Effector memory CD4-positive, alpha-beta T cell (primary cell): ENCODE data around the gene ZNF554.

Source experiments
- DNase-seq, 3 donors: peaks; one replicate each; pipeline ENCODE4 v3.0.0-alpha.2; 2020
- H3K27ac ChIP-seq: 2 replicates; pipeline ENCODE4 v1.7.0; 2013; ENCODE audit warnings: mild to moderate bottlenecking, low read length, moderate library complexity; ENCODE audit not compliant: insufficient read depth, poor library complexity, severe bottlenecking
- H3K27me3 ChIP-seq: replicated peaks from 2 replicates; pipeline ENCODE4 v1.7.0; 2013; ENCODE audit warnings: mild to moderate bottlenecking, low read length; ENCODE audit not compliant: insufficient read depth, control insufficient read depth, poor library complexity, severe bottlenecking
- H3K36me3 ChIP-seq: 2 replicates; pipeline ENCODE4 v1.7.0; 2013; ENCODE audit warnings: mild to moderate bottlenecking, low read length, moderate library complexity; ENCODE audit not compliant: control insufficient read depth, insufficient read depth
- H3K4me1 ChIP-seq: 2 replicates; pipeline ENCODE4 v1.7.0; 2013; ENCODE audit warnings: low read length, mild to moderate bottlenecking; ENCODE audit not compliant: control insufficient read depth, insufficient read depth, poor library complexity, severe bottlenecking
- H3K4me3 ChIP-seq: 2 replicates; pipeline ENCODE4 v1.7.0; 2013; ENCODE audit warnings: low read length, low read depth, mild to moderate bottlenecking; ENCODE audit not compliant: insufficient read depth, poor library complexity, severe bottlenecking
- H3K9me3 ChIP-seq: 2 replicates; pipeline ENCODE4 v1.7.0; 2013; ENCODE audit warnings: mild to moderate bottlenecking, low read length, moderate library complexity; ENCODE audit not compliant: control insufficient read depth

Gene ZNF554

DNA sequence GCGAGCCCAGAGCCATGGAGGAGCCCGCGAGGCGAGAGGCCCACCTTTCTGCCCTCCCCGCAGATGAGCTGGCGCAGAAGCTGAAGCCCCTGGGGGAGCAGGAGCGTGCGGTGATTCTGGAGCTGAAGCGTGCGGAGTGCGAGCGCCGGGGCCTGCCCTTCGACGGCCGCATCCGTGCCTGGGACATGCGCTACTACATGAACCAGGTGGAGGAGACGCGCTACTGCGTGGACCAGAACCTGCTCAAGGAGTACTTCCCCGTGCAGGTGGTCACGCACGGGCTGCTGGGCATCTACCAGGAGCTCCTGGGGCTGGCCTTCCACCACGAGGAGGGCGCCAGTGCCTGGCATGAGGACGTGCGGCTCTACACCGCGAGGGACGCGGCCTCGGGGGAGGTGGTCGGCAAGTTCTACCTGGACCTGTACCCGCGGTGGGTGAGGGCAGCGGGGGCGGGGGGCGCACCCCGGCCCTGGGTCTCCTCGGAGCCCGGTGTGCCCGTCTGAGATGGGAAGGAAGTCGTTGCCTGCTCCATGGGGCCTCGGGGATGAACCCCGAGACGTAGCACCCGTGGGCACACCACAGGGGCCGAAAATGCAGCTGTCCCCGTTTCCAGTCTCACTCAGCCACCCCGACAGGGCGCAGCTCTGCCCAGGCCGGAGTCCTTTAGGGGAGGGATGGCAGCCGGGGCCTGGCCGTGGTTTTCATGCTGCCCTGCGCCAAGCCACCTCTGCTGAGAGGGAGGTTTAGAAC, 12.1 kb upstream of the ZNF554 start:
- Histone ChIP-seq H3K4me1 (no peaks in the 10 kb centered on the region), H3K9me3 (no peaks in the 10 kb centered on the region), H3K4me3 (no peak overlapping the region), H3K27ac (no peak overlapping the region), H3K36me3 (peaks cover 36% of the 10 kb centered on the region), H3K27me3 (no peaks in the 10 kb centered on the region)
- DNase-seq: no peak

DNA sequence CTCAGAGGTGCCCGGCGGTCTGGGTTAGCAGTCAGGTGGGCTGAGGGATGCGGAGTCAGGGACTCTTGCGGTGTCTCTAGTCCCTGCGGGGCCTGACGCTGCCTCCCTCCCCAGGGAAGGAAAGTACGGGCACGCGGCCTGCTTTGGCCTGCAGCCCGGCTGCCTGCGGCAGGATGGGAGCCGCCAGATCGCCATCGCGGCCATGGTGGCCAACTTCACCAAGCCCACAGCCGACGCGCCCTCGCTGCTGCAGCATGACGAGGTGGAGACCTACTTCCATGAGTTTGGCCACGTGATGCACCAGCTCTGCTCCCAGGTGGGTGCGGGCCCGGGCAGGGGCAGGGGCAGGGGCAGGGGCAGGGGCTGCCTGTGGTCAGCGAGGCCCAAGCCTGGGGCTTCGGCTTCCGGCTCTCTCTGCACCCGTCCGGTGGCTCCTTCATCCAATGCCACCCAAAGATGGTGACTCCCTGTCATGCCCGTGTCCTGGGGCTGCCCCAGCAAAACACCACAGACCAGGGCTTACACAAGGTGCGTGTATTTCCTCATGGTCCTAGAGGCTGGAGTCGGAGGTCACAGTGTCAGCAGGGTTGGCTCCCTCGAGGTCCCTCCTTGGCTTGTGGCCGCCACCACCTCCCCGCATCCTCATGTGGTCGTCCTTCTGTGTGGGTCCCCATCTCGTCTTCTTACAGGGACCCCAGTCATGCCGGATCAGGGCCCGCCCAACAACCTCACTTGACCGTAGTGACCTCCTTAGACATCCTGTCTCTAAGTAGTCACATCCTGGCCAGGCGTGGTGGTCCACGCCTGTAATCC, 11.3 kb upstream of the ZNF554 start:
- peaks cover 36% of the 10 kb centered on the region for H3K36me3 ChIP-seq
- no peaks in the 10 kb centered on the region for H3K4me1 ChIP-seq
- H3K27ac ChIP-seq: no peak overlapping the region

DNA sequence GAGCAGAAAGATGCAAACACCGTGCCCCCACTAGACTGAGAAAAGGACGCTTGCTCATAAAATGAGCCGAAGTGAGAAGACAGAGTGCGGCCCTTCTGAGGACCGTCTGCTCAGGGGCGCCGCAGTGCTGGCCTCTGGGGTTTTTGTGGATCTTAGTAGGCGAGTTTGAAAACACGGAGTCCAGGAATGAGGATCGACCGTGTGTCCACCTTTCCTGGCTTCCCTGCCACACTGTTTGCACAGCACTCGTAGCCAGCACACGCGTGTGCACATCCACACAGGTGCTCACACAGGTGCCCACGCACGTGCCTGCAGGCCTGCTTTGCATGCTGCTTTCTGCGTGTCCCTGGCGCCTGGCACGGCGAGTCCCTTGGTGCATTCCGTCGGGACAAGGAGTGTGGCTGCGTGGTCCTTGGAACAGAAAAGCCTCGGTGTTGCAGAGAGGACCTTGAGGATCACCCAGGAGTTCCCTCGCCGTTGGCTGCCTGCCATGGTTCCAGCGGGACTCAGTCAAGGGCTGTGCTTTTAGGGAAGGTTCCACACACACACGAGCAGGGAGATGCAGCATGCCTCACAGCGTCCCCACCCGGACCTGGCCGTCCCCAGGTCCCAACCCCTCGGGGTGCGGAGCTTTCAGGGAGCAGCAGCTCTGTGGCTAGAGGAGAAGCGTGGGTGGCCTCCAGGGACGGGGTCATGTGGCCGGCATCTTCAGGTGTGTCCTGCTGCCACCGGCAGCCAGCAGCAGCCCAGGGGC, 10.1 kb upstream of the ZNF554 start:
- no peak overlapping the region for H3K27ac ChIP-seq
- no peaks in the 10 kb centered on the region for H3K27me3 ChIP-seq
- H3K4me3 ChIP-seq: no peak overlapping the region
- no peaks in the 10 kb centered on the region for H3K4me1 ChIP-seq
- no peak for DNase-seq
- H3K36me3 ChIP-seq: peaks cover 36% of the 10 kb centered on the region
- H3K9me3 ChIP-seq: no peaks in the 10 kb centered on the region

More for the DNA sequence above, 11.3 kb upstream of the ZNF554 start:
- no peak for DNase-seq
- Histone ChIP-seq H3K9me3 (no peaks in the 10 kb centered on the region), H3K4me3 (no peak overlapping the region), H3K27me3 (no peaks in the 10 kb centered on the region)

DNA sequence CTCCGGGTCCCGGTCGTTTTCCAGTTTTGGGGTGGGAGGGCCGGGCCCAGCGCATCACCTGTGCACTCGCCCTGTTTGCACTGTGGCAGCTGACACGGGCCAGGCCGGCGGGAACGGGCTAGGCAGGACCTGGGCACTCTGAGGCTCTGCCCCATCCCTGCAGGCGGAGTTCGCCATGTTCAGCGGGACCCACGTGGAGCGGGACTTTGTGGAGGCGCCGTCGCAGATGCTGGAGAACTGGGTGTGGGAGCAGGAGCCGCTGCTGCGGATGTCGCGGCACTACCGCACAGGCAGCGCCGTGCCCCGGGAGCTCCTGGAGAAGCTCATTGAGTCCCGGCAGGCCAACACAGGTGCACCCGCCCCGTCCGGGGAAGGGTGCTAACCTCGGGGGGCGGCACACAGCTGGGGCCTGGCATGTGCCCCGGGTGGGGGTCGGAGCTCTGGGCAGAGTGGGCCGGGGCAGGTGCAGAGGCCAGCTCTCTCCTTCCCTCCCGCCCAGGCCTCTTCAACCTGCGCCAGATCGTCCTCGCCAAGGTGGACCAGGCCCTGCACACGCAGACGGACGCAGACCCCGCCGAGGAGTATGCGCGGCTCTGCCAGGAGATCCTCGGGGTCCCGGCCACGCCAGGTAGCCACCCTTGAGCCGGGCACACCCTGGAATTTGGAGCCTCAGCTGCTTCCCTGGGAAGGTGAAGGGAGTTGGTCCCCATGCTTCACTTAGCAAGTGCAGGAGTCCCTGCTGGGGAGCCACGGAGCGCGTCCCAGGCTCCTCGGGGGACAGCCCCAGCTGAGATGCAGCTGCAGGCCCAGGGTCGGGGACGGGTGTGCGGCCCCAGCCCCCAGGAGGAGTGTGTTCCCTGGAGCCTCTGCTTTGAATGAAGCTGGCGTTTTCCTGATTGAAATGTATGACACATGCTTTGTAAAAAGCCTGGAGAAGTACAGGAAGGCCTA, 9.3 kb upstream of the ZNF554 start:
- no peaks in the 10 kb centered on the region for H3K4me1 ChIP-seq
- no peak for DNase-seq
- H3K36me3 ChIP-seq: peaks cover 31% of the 10 kb centered on the region
- no peaks in the 10 kb centered on the region for H3K27me3 ChIP-seq
- H3K9me3 ChIP-seq: no peaks in the 10 kb centered on the region
- no peak overlapping the region for H3K27ac ChIP-seq
- H3K4me3 ChIP-seq: no peak overlapping the region

DNA sequence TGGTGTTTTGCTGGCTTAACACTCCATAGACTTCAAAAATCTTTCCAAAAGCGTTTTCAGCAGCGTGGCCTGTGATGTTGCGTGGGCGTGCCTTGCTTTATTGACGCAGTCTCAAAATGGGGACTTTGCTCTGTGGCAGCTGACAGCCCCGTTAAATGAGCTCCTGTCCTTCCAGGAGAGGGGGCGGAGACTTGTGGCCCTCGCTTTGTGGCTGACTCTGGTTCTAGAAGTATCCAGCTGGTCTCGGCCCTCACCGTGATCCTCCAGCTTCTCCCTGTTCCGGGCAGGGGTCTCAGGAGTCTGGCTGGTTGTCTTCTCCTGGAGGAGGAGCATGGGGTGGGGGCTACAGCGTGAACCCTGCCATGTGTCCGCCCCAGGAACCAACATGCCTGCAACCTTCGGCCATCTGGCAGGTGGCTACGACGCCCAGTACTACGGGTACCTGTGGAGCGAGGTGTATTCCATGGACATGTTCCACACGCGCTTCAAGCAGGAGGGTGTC, 8.4 kb upstream of the ZNF554 start:
- no peaks in the 10 kb centered on the region for H3K27me3 ChIP-seq
- no peaks in the 10 kb centered on the region for H3K4me1 ChIP-seq
- H3K9me3 ChIP-seq: no peaks in the 10 kb centered on the region
- H3K36me3 ChIP-seq: peaks cover 28% of the 10 kb centered on the region
- no peak for DNase-seq
- H3K27ac ChIP-seq: no peak overlapping the region
- H3K4me3 ChIP-seq: no peak overlapping the region

DNA sequence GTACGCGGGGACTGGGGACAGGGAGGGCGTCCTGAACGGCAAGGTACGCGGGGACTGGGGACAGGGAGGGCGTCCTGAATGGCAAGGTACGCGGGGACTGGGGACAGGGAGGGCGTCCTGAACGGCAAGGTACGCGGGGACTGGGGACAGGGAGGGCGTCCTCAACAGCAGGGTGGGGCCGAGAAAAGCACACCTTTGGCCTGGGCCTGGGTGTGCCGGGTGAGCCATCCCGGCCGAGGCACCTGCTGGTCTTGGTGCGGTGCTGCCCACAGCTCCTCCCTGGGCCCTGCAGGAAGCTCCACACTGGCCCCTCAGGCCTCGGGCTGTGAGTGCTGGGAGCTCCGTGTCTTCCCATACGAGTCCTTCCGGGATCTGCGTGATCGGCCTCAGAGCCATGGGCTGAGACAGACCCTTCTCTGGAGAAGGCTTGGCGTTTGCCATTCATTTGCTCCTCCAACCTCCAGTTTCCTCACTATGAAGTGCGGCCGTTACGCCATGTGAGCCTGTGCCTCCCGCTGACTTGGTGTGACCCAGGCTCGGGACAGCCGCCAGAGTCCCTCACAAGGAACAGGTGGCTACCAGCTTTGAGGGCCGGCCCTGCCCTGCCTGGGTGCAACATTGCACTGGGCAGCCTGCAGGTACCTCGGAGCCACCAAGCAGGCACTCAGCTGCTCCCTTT, 7.8 kb upstream of the ZNF554 start:
- no peaks in the 10 kb centered on the region for H3K27me3 ChIP-seq
- no peak overlapping the region for H3K27ac ChIP-seq
- H3K9me3 ChIP-seq: no peaks in the 10 kb centered on the region
- no peak for DNase-seq
- no peak overlapping the region for H3K4me3 ChIP-seq
- H3K36me3 ChIP-seq: peaks cover 22% of the 10 kb centered on the region
- no peaks in the 10 kb centered on the region for H3K4me1 ChIP-seq

DNA sequence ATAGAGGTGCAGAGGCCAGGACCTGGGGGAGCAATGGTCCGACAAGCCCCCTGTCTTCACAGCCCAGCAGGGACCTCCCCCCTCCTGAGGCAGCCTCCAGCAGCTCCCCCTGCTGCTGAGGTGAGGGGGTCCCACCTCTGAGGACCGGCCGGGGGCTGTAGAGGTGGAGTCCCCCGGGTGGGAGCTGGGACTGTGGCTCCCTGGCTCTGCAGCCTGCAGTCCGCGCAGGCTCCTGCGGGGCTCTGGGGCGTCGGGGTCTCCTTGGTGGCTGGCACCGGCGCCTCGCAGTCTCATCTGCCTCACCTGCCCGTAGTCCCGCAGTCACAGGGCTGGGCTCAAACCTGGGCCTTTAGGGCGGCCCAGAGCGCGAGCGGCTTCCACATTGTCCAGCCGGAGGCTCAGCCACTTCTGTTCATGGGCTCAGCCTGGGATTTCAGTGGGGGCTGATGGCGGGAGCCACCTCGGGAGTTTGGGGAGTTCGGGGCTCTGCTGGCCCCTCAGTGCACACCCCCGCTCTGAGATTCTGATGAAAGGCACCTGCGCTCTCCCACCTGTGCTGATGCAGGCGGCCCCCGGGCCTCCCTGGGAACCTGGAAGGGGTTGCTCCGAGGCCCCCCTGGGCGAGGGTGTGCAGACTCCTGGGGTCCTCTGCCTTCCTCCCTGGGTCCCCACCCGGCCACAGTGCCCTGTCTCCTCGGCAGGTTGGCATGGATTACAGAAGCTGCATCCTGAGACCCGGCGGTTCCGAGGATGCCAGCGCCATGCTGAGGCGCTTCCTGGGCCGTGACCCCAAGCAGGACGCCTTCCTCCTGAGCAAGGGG, 7.0 kb upstream of the ZNF554 start:
- H3K36me3 ChIP-seq: peaks cover 15% of the 10 kb centered on the region
- H3K4me1 ChIP-seq: no peaks in the 10 kb centered on the region
- H3K4me3 ChIP-seq: no peak overlapping the region
- H3K27me3 ChIP-seq: no peaks in the 10 kb centered on the region
- H3K9me3 ChIP-seq: no peaks in the 10 kb centered on the region
- H3K27ac ChIP-seq: no peak overlapping the region
- no peak for DNase-seq

DNA sequence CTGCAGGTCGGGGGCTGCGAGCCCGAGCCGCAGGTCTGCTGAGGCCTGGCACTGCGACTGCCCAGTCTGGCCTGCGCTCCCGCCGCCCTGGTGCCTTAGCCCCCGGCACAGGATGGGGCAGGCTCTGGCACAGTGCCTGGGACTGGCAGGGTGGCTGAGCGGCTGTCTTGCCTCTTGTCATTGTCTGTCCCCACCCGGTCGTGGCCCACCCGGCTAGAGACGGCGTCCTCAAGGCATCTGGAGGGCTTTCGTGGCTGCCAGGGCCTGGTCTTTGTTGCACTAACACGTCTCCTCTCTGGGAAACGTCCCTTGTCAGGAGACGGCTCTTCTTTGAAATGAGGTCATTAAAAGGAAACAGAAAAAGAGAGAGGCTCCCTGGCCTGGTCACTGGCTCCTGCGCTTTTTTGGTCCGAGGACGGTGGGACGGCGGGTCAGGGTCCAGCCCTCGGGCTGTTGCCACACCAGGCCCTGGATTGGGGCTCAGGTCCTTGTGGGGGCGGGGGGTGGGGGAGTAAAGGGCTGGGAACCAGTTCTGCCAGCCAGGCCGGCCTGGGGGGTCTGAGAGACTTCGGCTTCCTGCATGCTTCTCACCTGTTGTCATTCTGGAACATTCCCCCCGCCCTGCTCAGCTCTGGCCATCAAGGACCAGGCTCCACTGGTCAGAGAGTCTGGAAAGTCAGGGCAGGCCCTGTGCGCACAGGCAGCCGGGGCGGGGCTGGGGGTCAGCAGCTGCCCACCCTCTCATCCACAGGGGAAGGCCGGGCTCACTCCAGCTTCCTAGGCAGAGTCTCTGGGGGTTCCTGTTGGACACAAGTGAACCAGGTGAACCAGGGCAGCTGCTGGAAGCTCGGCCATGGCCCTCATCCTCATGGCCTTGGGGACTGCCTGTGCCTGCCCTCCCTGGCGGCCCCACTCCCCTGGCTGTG, 6.2 kb upstream of the ZNF554 start:
- H3K36me3 ChIP-seq: peaks cover 6% of the 10 kb centered on the region
- H3K4me3 ChIP-seq: no peak overlapping the region
- no peak for DNase-seq
- no peaks in the 10 kb centered on the region for H3K4me1 ChIP-seq
- no peaks in the 10 kb centered on the region for H3K9me3 ChIP-seq
- no peak overlapping the region for H3K27ac ChIP-seq
- H3K27me3 ChIP-seq: no peaks in the 10 kb centered on the region
